NCI-H187 (cell line): Measurements from ENCODE around the gene ZNF503.

ENCODE experiments used
- DNase-seq, 2 experiments: peaks; one replicate each; lab custom pipeline; 2025; lab: John Stamatoyannopoulos, UW

Gene ZNF503

DNA sequence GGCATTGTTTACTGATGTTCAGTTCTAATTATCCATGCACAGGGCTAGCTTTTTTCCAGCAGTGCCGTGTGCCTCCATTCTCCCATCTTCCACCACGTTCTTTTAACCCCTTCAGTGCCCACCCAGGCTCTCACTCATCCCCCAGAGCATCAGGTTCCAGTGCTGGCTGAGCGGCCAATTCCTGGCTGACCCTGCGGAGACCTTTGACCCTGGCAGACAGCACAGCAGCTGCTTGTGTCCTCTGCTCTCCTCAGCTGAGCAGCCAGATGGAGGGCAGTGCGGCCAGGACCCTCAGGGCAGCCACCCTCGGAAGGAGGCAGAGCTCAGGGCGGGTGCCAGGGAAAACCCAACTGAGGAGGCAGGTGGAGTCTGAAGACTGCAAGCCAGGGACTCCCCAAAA lies 48.4 kb downstream of the ZNF503 start:
- DNase-seq: no peak

DNA sequence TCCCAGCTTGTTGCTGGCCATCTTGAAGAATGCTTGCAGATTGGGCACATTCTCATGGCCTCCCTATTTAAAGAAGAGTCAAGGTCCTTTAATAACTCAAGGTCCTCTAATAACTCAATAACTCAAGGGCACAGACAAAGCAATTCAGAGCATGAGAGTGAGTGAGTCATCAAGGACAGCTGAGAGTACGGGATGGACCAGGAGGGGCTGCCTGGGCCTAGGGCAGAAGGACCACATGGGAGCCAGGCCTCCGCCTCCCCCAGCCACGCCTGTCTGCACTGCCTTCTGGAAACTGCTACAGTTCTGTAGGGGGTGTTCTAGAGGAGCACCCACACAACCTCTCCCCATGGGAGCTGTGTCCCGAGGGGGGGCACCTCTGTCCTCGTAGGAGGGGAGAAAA lies 48.9 kb downstream of the ZNF503 start:
- no peak for DNase-seq

DNA sequence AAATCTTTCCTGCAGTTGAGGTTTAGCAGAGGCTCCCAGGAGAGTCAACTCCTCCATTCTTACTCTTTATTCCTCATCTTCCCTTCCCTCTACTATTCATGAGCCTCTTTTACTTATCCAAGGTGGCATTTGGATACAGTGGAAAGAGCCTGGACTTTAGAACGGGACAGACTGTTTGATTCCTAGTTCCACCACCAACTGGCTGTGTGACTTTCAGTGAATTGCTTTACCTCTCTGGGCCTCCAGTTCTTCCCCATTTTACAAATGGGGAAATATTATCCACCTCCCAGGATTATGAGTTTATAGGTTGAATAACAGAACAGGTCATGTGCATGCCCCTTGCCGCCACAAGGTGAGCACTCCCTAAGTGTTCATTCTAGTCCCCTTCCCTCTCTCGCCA lies 49.9 kb downstream of the ZNF503 start:
- no peak for DNase-seq

DNA sequence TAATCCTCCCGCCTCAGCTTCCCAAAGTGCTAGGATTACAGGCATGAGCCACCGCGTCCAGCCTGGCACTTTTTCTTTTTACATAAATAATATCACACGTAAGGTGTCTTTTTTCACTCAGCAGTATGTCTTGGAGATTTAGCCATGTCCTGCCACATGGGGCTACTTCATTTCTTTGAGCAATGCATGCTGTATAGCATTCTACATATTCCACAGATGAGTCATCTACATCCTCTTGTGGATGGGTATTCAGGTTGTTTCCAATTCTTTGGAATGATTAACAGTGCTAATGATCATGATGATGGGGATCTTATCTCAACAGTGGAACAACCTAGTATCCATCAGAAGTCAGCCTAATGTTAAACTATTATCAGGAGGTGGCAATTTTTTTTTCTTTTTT lies 50.8 kb downstream of the ZNF503 start:
- DNase-seq: no peak
